Spleen (tissue), 11 donors: ENCODE results near the gene PPA2. TPM values are rescaled to one million over a fixed set of nuclear protein-coding genes. Genes with fewer than 3 reads are reported as not detected.

Source experiments
- DNase-seq: peaks from one replicate; pipeline ENCODE4 v3.0.0-alpha.2; 2020
- H3K27ac ChIP-seq, 8 donors: fragments of 200-600 bp; sonication (generic) in 7 of 8; 1 replicate in 4 of 8; 2 replicates in 4 of 8; pipeline versions ENCODE4 v1.5.0 to v1.8.0; 2016 to 2021; ENCODE audit warnings: inconsistent platforms in 4 of 8, mild to moderate bottlenecking in 4 of 8, moderate library complexity in 1 of 8
- H3K27me3 ChIP-seq, 7 donors: fragments of 200-600 bp; sonication (generic) in 6 of 7; replicated peaks in 1 of 7; 1 replicate in 4 of 7; 2 replicates in 3 of 7; pipeline versions ENCODE4 v1.5.0 to v1.8.0; 2016 to 2021; ENCODE audit warnings: inconsistent platforms in 3 of 7, mild to moderate bottlenecking in 1 of 7
- H3K36me3 ChIP-seq, 6 donors: fragments of 200-600 bp; sonication (generic) in 5 of 6; 1 replicate in 4 of 6; 2 replicates in 2 of 6; pipeline versions ENCODE4 v1.5.0 to v1.8.0; 2016 to 2021; ENCODE audit warnings: inconsistent platforms in 2 of 6
- H3K4me1 ChIP-seq, 6 donors: fragments of 200-600 bp; sonication (generic) in 5 of 6; 1 replicate in 3 of 6; 2 replicates in 3 of 6; pipeline versions ENCODE4 v1.5.0 to v1.8.0; 2016 to 2021; ENCODE audit warnings: inconsistent platforms in 3 of 6
- H3K4me3 ChIP-seq, 8 donors: fragments of 200-600 bp; sonication (generic) in 7 of 8; 1 replicate in 4 of 8; 2 replicates in 4 of 8; pipeline versions ENCODE4 v1.5.0 to v1.8.0; 2016 to 2021; ENCODE audit warnings: inconsistent platforms in 4 of 8, mild to moderate bottlenecking in 4 of 8, moderate library complexity in 2 of 8
- H3K9me3 ChIP-seq, 8 donors: fragments of 200-600 bp; sonication (generic) in 7 of 8; 1 replicate in 4 of 8; 2 replicates in 4 of 8; pipeline versions ENCODE4 v1.5.0 to v1.8.0; 2016 to 2021; ENCODE audit warnings: inconsistent platforms in 4 of 8
- CTCF ChIP-seq, 11 experiments: fragments of 200-600 bp in 7 of 11; fragments of 450-650 bp in 4 of 11; sonication (generic) in 4 of 11; IDR thresholded peaks in 8 of 11; conservative IDR thresholded peaks in 3 of 11; 1 replicate in 7 of 11; 2 replicates in 4 of 11; pipeline versions ENCODE4 v1.4.0 to v1.8.0; 2016 to 2021; ENCODE audit warnings: antibody characterized with exemption in 11 of 11, inconsistent platforms in 4 of 11, mild to moderate bottlenecking in 1 of 11
- POLR2A ChIP-seq, 3 donors: fragments of 450-650 bp; IDR thresholded peaks; one replicate each; pipeline ENCODE4 v1.5.1; 2017; ENCODE audit warnings: antibody characterized with exemption in 3 of 3, mild to moderate bottlenecking in 1 of 3
- POLR2AphosphoS5 ChIP-seq, 3 donors: sonication (generic); formaldehyde crosslinking; IDR thresholded peaks; one replicate each; pipeline ENCODE4 v1.5.1; 2017; ENCODE audit warnings: antibody characterized with exemption in 3 of 3
- whole genome bisulfite sequencing, 5 donors: extraction: QIAGEN DNeasy Blood & Tissue Kit in 3 of 5; methylation state at CpG; one replicate each; pipeline versions ENCODE4 v1.1.5 to v1.1.7; 2013 to 2018; 5-methylcytosine and 5-hydroxymethylcytosine counted together
- intact Hi-C: fragments of 100-400 bp; cut with DNase I; formaldehyde crosslinking; loops from one replicate; pipeline ENCODE4 v1.15.0; 2023; ENCODE audit warnings: low total_unique reads
- polyA plus RNA-seq, 3 donors: library from polyadenylated mRNA; stranded (reverse); fragments of 200-250 nt; gene quantifications; one replicate each; pipeline ENCODE4 v1.2.1, GENCODE V29; 2013
- total RNA-seq, 7 donors: library from RNA; depleted of rRNA in 3 of 7; stranded (reverse); fragments of >200 nt in 3 of 7; fragmentation: NEBNext Ultra II Directional in 4 of 7; extraction: Animal tissue kit (Norgen Biotek cat#: 25700) in 4 of 7; gene quantifications; one replicate each; pipeline versions ENCODE4 v1.1.0 to v1.2.1, GENCODE V29; 2016 to 2021
- donor health status: healthy with polysubstance abuse.
- donor health status: DM: no; HTN: no; CAD: no; lungs with moderate emphysema.
- donor health status: DM: no; HTN: no; CAD: no.
- donor health status: Bipolar disorder and iron deficiency.
- donor health status: healthy.
- donor health status: DM: no; HTN: no; CAD: no.
- donor health status: DM: yes; HTN: yes; CAD: no.

PPA2 gene
- total and polyA plus RNA-seq, 10 donors: 45.2 to 113 (median 67.9) TPM

- 83 to 92% (median 84%) methylated on average over 9 to 12 of the region's 12 CpGs for WGBS, 5 donors
- TF ChIP-seq POLR2A (IDR thresholded peaks at IDR 0.05) (no peak), POLR2AphosphoS5 (IDR thresholded peaks at IDR 0.05) (no peak), CTCF (IDR thresholded peaks at IDR 0.05 in 8 of 11, conservative IDR thresholded peaks at IDR 0.05 in 3 of 11) (no peak)
- DNase-seq: no peak
- peaks cover 0 to 14% (median 10%) of the 10 kb centered on the region in 8 donors for H3K9me3 ChIP-seq
- no peak overlapping the region for H3K4me3 ChIP-seq
- H3K27me3 ChIP-seq: no peaks in the 10 kb centered on the region
- peaks cover 0 to 88% (median 23%) of the 10 kb centered on the region in 6 donors for H3K36me3 ChIP-seq
- H3K27ac ChIP-seq: no peak overlapping the region
- H3K4me1 ChIP-seq: no peaks in the 10 kb centered on the region
- intact Hi-C loops: no loop called here
Measured at GRCh38 chr4:105426187-105426897, 47.5 kb downstream of the PPA2 start.

GRCh38 chr4:105422207-105422920 is 51.5 kb downstream of the PPA2 start:
- H3K4me3 ChIP-seq: no peak overlapping the region
- TF ChIP-seq CTCF (IDR thresholded peaks at IDR 0.05 in 8 of 11, conservative IDR thresholded peaks at IDR 0.05 in 3 of 11) (no peak), POLR2AphosphoS5 (IDR thresholded peaks at IDR 0.05) (no peak), POLR2A (IDR thresholded peaks at IDR 0.05) (no peak)
- H3K27me3 ChIP-seq: no peaks in the 10 kb centered on the region
- DNase-seq: no peak
- no peak overlapping the region for H3K27ac ChIP-seq
- peaks cover 0 to 92% (median 22%) of the 10 kb centered on the region in 6 donors for H3K36me3 ChIP-seq
- peaks cover 0 to 14% (median 10%) of the 10 kb centered on the region in 8 donors for H3K9me3 ChIP-seq
- 62 to 83% (median 65%) methylated on average over 3 of the region's 3 CpGs for WGBS, 5 donors
- no peaks in the 10 kb centered on the region for H3K4me1 ChIP-seq
- intact Hi-C loops: no loop called here

GRCh38 chr4:105417624-105418023 is 56.2 kb downstream of the PPA2 start:
- peaks cover 0 to 73% (median 23%) of the 10 kb centered on the region in 6 donors for H3K36me3 ChIP-seq

More at GRCh38 chr4:105417624-105418023, 56.2 kb downstream of the PPA2 start:
- no peak overlapping the region for H3K27ac ChIP-seq
- H3K4me3 ChIP-seq: no peak overlapping the region
- peaks cover 0 to under 1% (median 0%) of the 10 kb centered on the region in 8 donors for H3K9me3 ChIP-seq
- no peak for DNase-seq
- no peaks in the 10 kb centered on the region for H3K27me3 ChIP-seq
- intact Hi-C loops: no loop called here
- TF ChIP-seq POLR2AphosphoS5 (IDR thresholded peaks at IDR 0.05) (no peak), POLR2A (IDR thresholded peaks at IDR 0.05) (no peak), CTCF (IDR thresholded peaks at IDR 0.05 in 8 of 11, conservative IDR thresholded peaks at IDR 0.05 in 3 of 11) (no peak)
- no peaks in the 10 kb centered on the region for H3K4me1 ChIP-seq
- 88 to 95% (median 92%) methylated on average over 5 of the region's 5 CpGs for WGBS, 5 donors
